SK-N-SH (cell line): Measurements from ENCODE around the gene ITGAL.

Source experiments
- CTCF ChIP-seq: fragments of 200-600 bp; sonication (generic); IDR thresholded peaks from 2 replicates; pipeline ENCODE4 v1.6.1; 2017; ENCODE audit warnings: antibody characterized with exemption, mild to moderate bottlenecking, moderate library complexity
- ELF1 ChIP-seq: IDR thresholded peaks from 2 replicates; pipeline ENCODE4 v1.4.0; 2012
- FOXJ3 ChIP-seq: sonication (generic); formaldehyde crosslinking; IDR thresholded peaks from 2 replicates; pipeline ENCODE4 v1.5.1; 2020; ENCODE audit warnings: mild to moderate bottlenecking, missing genetic modification reagents
- RAD21 ChIP-seq: IDR thresholded peaks from 2 replicates; pipeline ENCODE4 v1.6.1; 2012; ENCODE audit warnings: mild to moderate bottlenecking, low read length

- no peak for TF ChIP-seq FOXJ3 (CRISPR knock-in tag)
- TF ChIP-seq RAD21, result no peak
- no peak for TF ChIP-seq CTCF
- no peak for TF ChIP-seq ELF1
These were observed 18.7 kb downstream of the ITGAL start for GRCh38 chr16:30491229-30491628.
